ENCODE measurements around the gene CCND1.
"Not testable (repeated sequence)": the region's sequence is repeated elsewhere in the genome, so short reads cannot be mapped to it uniquely, and the experiment has no call there.

CCND1 gene

GRCh38 chr11:69617220-69617619, 23.7 kb upstream of the CCND1 start:
- in situ Hi-C loops (cut with HindIII; ENCODE audit: low sequenced_read_pairs) = no loop called here

GRCh38 chr11:69617682-69618081, 23.3 kb upstream of the CCND1 start:
- in situ Hi-C loops (cut with HindIII; ENCODE audit: low sequenced_read_pairs) = no loop called here

GRCh38 chr11:69618237-69618636, 22.7 kb upstream of the CCND1 start:
- in situ Hi-C loops (cut with HindIII; ENCODE audit: low sequenced_read_pairs) = no loop called here

GRCh38 chr11:69620683-69621290, 20.2 kb upstream of the CCND1 start:
- in situ Hi-C loops (cut with HindIII; ENCODE audit: low sequenced_read_pairs) = no loop called here

GRCh38 chr11:69622097-69622681, 18.8 kb upstream of the CCND1 start:
- in situ Hi-C loops (cut with HindIII; ENCODE audit: low sequenced_read_pairs) = not testable (repeated sequence)

GRCh38 chr11:69624293-69624692, 16.7 kb upstream of the CCND1 start:
- in situ Hi-C loops (cut with HindIII; ENCODE audit: low sequenced_read_pairs) = no loop called here

GRCh38 chr11:69625476-69625875, 15.5 kb upstream of the CCND1 start:
- in situ Hi-C loops (cut with HindIII; ENCODE audit: low sequenced_read_pairs) = no loop called here

- in situ Hi-C loops (cut with HindIII; ENCODE audit: low sequenced_read_pairs) = no loop called here
Observed at GRCh38 chr11:69627551-69627950, 13.4 kb upstream of the CCND1 start.

GRCh38 chr11:69630017-69630416, 10.9 kb upstream of the CCND1 start:
- in situ Hi-C loops (cut with HindIII; ENCODE audit: low sequenced_read_pairs) = no loop called here

GRCh38 chr11:69630424-69630823, 10.5 kb upstream of the CCND1 start:
- in situ Hi-C loops (cut with HindIII; ENCODE audit: low sequenced_read_pairs) = no loop called here

GRCh38 chr11:69632900-69633299, 8.1 kb upstream of the CCND1 start:
- in situ Hi-C loops (cut with HindIII; ENCODE audit: low sequenced_read_pairs) = no loop called here

GRCh38 chr11:69634069-69634468, 6.9 kb upstream of the CCND1 start:
- in situ Hi-C loops (cut with HindIII; ENCODE audit: low sequenced_read_pairs) = no loop called here

- in situ Hi-C loops (cut with HindIII; ENCODE audit: low sequenced_read_pairs) = no loop called here
Observed at GRCh38 chr11:69634590-69634989, 6.4 kb upstream of the CCND1 start.

GRCh38 chr11:69635195-69635594, 5.8 kb upstream of the CCND1 start:
- in situ Hi-C loops (cut with HindIII; ENCODE audit: low sequenced_read_pairs) = no loop called here

- in situ Hi-C loops (cut with HindIII; ENCODE audit: low sequenced_read_pairs) = no loop called here
Observed at GRCh38 chr11:69635804-69636511, 5.0 kb upstream of the CCND1 start.

GRCh38 chr11:69636512-69637197, 4.3 kb upstream of the CCND1 start:
- in situ Hi-C loops (cut with HindIII; ENCODE audit: low sequenced_read_pairs) = no loop called here

GRCh38 chr11:69637198-69637940, 3.6 kb upstream of the CCND1 start:
- in situ Hi-C loops (cut with HindIII; ENCODE audit: low sequenced_read_pairs) = no loop called here

GRCh38 chr11:69637941-69638871, 2.8 kb upstream of the CCND1 start:
- in situ Hi-C loops (cut with HindIII; ENCODE audit: low sequenced_read_pairs) = no loop called here

- in situ Hi-C loops (cut with HindIII; ENCODE audit: low sequenced_read_pairs) = no loop called here
Observed at GRCh38 chr11:69638941-69639681, 1.8 kb upstream of the CCND1 start.

Measured in endothelial cell of hepatic sinusoid (primary cell).